Pancreas (tissue), 10 donors: ENCODE results near the gene UQCC2. TPM values are rescaled to one million over a fixed set of nuclear protein-coding genes. Genes with fewer than 3 reads are reported as not detected.

Experiments
- ATAC-seq, 4 donors: fragments of 200-7000 bp; cut with Tn5 transposase; one replicate each; pipeline versions ENCODE4 v1.8.0 to v1.9.1; 2020; ENCODE audit warnings: mild to moderate bottlenecking in 4 of 4, moderate library complexity in 4 of 4
- DNase-seq, 6 donors: peaks; one replicate each; pipeline ENCODE4 v3.0.0-alpha.2; 2020
- FAIRE-seq: peaks from 2 replicates; lab custom pipeline; 2012; peaks lifted over from hg19 to GRCh38; lab: Jason Lieb, UNC
- H3K27ac ChIP-seq, 4 donors: fragments of 200-600 bp; sonication (generic); 1 replicate in 3 of 4; 2 replicates in 1 of 4; pipeline versions ENCODE4 v1.5.0 to v1.8.0; 2020
- H3K27me3 ChIP-seq, 4 donors: fragments of 200-600 bp; one replicate each; pipeline ENCODE4 v1.8.0; 2021
- H3K36me3 ChIP-seq, 3 donors: fragments of 200-600 bp; sonication (generic) in 1 of 3; one replicate each; pipeline versions ENCODE4 v1.5.0 to v1.8.0; 2020 to 2021
- H3K4me1 ChIP-seq, 3 donors: fragments of 200-600 bp; one replicate each; pipeline ENCODE4 v1.8.0; 2021
- H3K4me3 ChIP-seq, 4 donors: fragments of 200-600 bp; sonication (generic) in 2 of 4; one replicate each; pipeline versions ENCODE4 v1.5.0 to v1.8.0; 2020 to 2021
- H3K9me3 ChIP-seq, 4 donors: fragments of 200-600 bp; one replicate each; pipeline ENCODE4 v1.8.0; 2021
- CTCF ChIP-seq, 4 donors: fragments of 200-600 bp; sonication (generic) in 3 of 4; IDR thresholded peaks; one replicate each; pipeline versions ENCODE4 v1.5.0 to v1.8.0; 2021; ENCODE audit warnings: antibody characterized with exemption in 4 of 4
- WGBS, 2 donors: extraction: QIAGEN DNeasy Blood & Tissue Kit; methylation state at CpG; one replicate each; pipeline ENCODE4 v1.1.7; 2013; 5-methylcytosine and 5-hydroxymethylcytosine counted together
- intact Hi-C, 3 donors: fragments of 100-400 bp; cut with DNase I; formaldehyde crosslinking; loops; one replicate each; pipeline versions ENCODE4 v1.11.1 to v1.14.2; 2022
- microRNA-seq, 2 donors: library from miRNA; unstranded; fragments of <30 nt; microRNA quantifications; one replicate each; pipeline versions ENCODE4 to v1.1.0, GENCODE V29; 2019 to 2020
- polyA plus RNA-seq, 2 donors: library from polyadenylated mRNA; stranded (reverse); fragments of 200-250 nt; gene quantifications; one replicate each; pipeline ENCODE4 v1.2.3, GENCODE V29; 2013
- total RNA-seq, 6 donors: library from RNA; stranded (reverse); fragmentation: NEBNext Ultra II Directional in 4 of 6; extraction: Animal tissue kit (Norgen Biotek cat#: 25700) in 4 of 6; gene quantifications; one replicate each; pipeline versions ENCODE4 v1.2.1 to v1.2.4, GENCODE V29; 2021 to 2023
- donor health status: healthy with polysubstance abuse.
- donor health status: DM: no; HTN: no; CAD: no; lungs with moderate emphysema.
- donor health status: DM: no; HTN: no; CAD: no.
- donor health status: control.
- donor health status: control.
- donor health status: Bipolar disorder and iron deficiency.
- donor health status: DM: yes; HTN: yes; CAD: no.
- donor health status: DM: no; HTN: no; CAD: no.
- donor health status: DM: no; HTN: no; CAD: no.
- donor health status: DM: yes; HTN: yes; CAD: no.

The UQCC2 gene
- total and polyA plus RNA-seq, 8 donors, result 13.9 to 58.9 (median 28.6) TPM

- ATAC-seq (no peak), FAIRE-seq (no peak), DNase-seq (no peak)
- no peak for TF ChIP-seq CTCF (IDR thresholded peaks at IDR 0.05)
- H3K4me1 ChIP-seq, result no peaks in the 10 kb centered on the region
- intact Hi-C loops, result no loop called here
- H3K4me3 ChIP-seq, result no peak overlapping the region
- 91 to 98% methylated on average over 5 of the region's 5 CpGs for WGBS, 2 donors
- H3K36me3 ChIP-seq, result no peaks in the 10 kb centered on the region
- H3K27ac ChIP-seq, result no peak overlapping the region
- H3K27me3 ChIP-seq, result no peaks in the 10 kb centered on the region
- H3K9me3 ChIP-seq, result no peaks in the 10 kb centered on the region
These were observed 54.7 kb downstream of the UQCC2 start for GRCh38 chr6:33656844-33657243.

GRCh38 chr6:33654831-33655554, 56.5 kb downstream of the UQCC2 start:
- intact Hi-C loops, result no loop called here
- 79 to 89% methylated on average over 5 of the region's 5 CpGs for WGBS, 2 donors
- no peaks in the 10 kb centered on the region for H3K4me1 ChIP-seq
- no peaks in the 10 kb centered on the region for H3K9me3 ChIP-seq
- TF ChIP-seq CTCF (IDR thresholded peaks at IDR 0.05), result no peak
- no peak overlapping the region for H3K27ac ChIP-seq
- no peak for DNase-seq
- no peak for FAIRE-seq
- no peaks in the 10 kb centered on the region for H3K27me3 ChIP-seq
- no peak overlapping the region for H3K4me3 ChIP-seq
- no peaks in the 10 kb centered on the region for H3K36me3 ChIP-seq
- ATAC-seq, result no peak

GRCh38 chr6:33652002-33652401, 59.5 kb downstream of the UQCC2 start:
- Histone ChIP-seq H3K27me3 (no peaks in the 10 kb centered on the region), H3K4me1 (no peaks in the 10 kb centered on the region), H3K4me3 (no peak overlapping the region), H3K36me3 (no peaks in the 10 kb centered on the region), H3K9me3 (no peaks in the 10 kb centered on the region), H3K27ac (no peak overlapping the region)
- ATAC-seq, result no peak
- 76 to 96% methylated on average over 5 of the region's 5 CpGs for WGBS, 2 donors
- intact Hi-C loops, result no loop called here
- DNase-seq, result no peak
- no peak for FAIRE-seq
- no peak for TF ChIP-seq CTCF (IDR thresholded peaks at IDR 0.05)

GRCh38 chr6:33651403-33651802, 60.1 kb downstream of the UQCC2 start:
- ATAC-seq (no peak), FAIRE-seq (no peak), DNase-seq (no peak)
- no peak for TF ChIP-seq CTCF (IDR thresholded peaks at IDR 0.05)
- Histone ChIP-seq H3K27me3 (no peaks in the 10 kb centered on the region), H3K9me3 (no peaks in the 10 kb centered on the region), H3K4me1 (no peaks in the 10 kb centered on the region), H3K36me3 (no peaks in the 10 kb centered on the region), H3K27ac (no peak overlapping the region), H3K4me3 (no peak overlapping the region)
- intact Hi-C loops, result no loop called here
- 75 to 79% methylated on average over 4 of the region's 4 CpGs for WGBS, 2 donors

Small RNAs within 50 kb of the gene (microRNA-seq; reads per million reads assigned to microRNA genes)
- gene MIR3934, result 1.5 to 1.8 reads per million in 2 donors

Other genes with a start within 250 kb of the UQCC2 start
- gene BAK1, start 131.4 kb downstream of the UQCC2 start, total RNA-seq, result 10 to 100 TPM in 1 of 6 donors, 1 to 10 TPM in 5; 5.6 to 11.2 (median 6.9) TPM
- gene BAK1, start 131.4 kb downstream of the UQCC2 start, polyA plus RNA-seq, result 1 to 10 TPM; 7.2 to 7.7 TPM
- gene ITPR3, start 90.4 kb downstream of the UQCC2 start, total RNA-seq, result 10 to 100 TPM in 5 of 6 donors, 1 to 10 TPM in 1; 9.1 to 20.3 (median 11.4) TPM
- gene ITPR3, start 90.4 kb downstream of the UQCC2 start, polyA plus RNA-seq, result 10 to 100 TPM; 13.7 to 15.3 TPM
- gene IP6K3, start 35.2 kb upstream of the UQCC2 start, total RNA-seq, result under 1 TPM; 0.12 to 0.69 (median 0.38) TPM
- gene IP6K3, start 35.2 kb upstream of the UQCC2 start, polyA plus RNA-seq, result under 1 TPM; 0.19 to 0.49 TPM
- 10 to 100 TPM; 23.4 to 34.5 (median 27.8) TPM for gene LEMD2, start 77.4 kb upstream of the UQCC2 start, total RNA-seq
- 10 to 100 TPM; 46.0 to 59.4 TPM for gene LEMD2, start 77.4 kb upstream of the UQCC2 start, polyA plus RNA-seq
- not detected for gene MLN, start 92.3 kb upstream of the UQCC2 start, total RNA-seq
- gene MLN, start 92.3 kb upstream of the UQCC2 start, polyA plus RNA-seq, result not detected